Left lung (tissue), 10 donors: ENCODE measurements around the gene LSM10. TPM values are rescaled to one million over a fixed set of nuclear protein-coding genes. Genes with fewer than 3 reads are reported as not detected.

Experiments used
- ATAC-seq: fragments of 200-7000 bp; cut with Tn5 transposase; one replicate; pipeline ENCODE4 v1.9.1; 2020; ENCODE audit warnings: moderate library complexity
- DNase-seq, 4 donors: peaks; one replicate each; pipeline ENCODE4 v3.0.0-alpha.2; 2013 to 2020
- H3K27ac ChIP-seq, 2 donors: fragments of 200-600 bp; sonication (generic) in 1 of 2; one replicate each; pipeline versions ENCODE4 v1.5.0 to v1.8.0; 2020 to 2021
- H3K27me3 ChIP-seq, 2 donors: fragments of 200-600 bp; sonication (generic) in 1 of 2; one replicate each; pipeline versions ENCODE4 v1.5.0 to v1.8.0; 2020 to 2021
- H3K36me3 ChIP-seq, 2 donors: fragments of 200-600 bp; sonication (generic) in 1 of 2; one replicate each; pipeline versions ENCODE4 v1.5.0 to v1.8.0; 2020 to 2021
- H3K4me1 ChIP-seq, 2 donors: fragments of 200-600 bp; one replicate each; pipeline ENCODE4 v1.8.0; 2021
- H3K4me3 ChIP-seq, 2 donors: fragments of 200-600 bp; sonication (generic) in 1 of 2; one replicate each; pipeline versions ENCODE4 v1.5.0 to v1.8.0; 2020 to 2021; ENCODE audit warnings: mild to moderate bottlenecking in 1 of 2
- H3K9me3 ChIP-seq, 2 donors: fragments of 200-600 bp; sonication (generic) in 1 of 2; one replicate each; pipeline versions ENCODE4 v1.5.0 to v1.8.0; 2020 to 2021
- intact Hi-C, 2 donors: fragments of 100-400 bp; cut with DNase I; formaldehyde crosslinking; loops; one replicate each; pipeline versions ENCODE4 v1.11.2 to v1.14.2; 2022
- polyA plus RNA-seq, 6 donors: library from polyadenylated mRNA; unstranded; fragments of 120-200 nt; gene quantifications; one replicate each; pipeline ENCODE4 v1.2.1, GENCODE V29; 2013; ENCODE audit not compliant: insufficient read length in 6 of 6
- total RNA-seq, 2 donors: library from RNA; stranded (reverse); fragmentation: NEBNext Ultra II Directional; extraction: Animal tissue kit (Norgen Biotek cat#: 25700); gene quantifications; one replicate each; pipeline ENCODE4 v1.2.1, GENCODE V29; 2021
- TF ChIP-seq, protein P1 (sequence below), 2 donors: fragments of 200-600 bp; sonication (generic) in 1 of 2; IDR thresholded peaks; one replicate each; pipeline versions ENCODE4 v1.5.0 to v1.8.0; 2021; ENCODE audit warnings: antibody characterized with exemption in 2 of 2
- donor health status: DM: no; HTN: yes; CAD: no.
- donor health status: DM: no; HTN: no; CAD: no.

Gene LSM10
- total and polyA plus RNA-seq, 8 donors, result 13.5 to 41.4 (median 18.4) TPM

- Histone ChIP-seq H3K4me3 (no peak overlapping the region), H3K27ac (peak overlapping the region in 1 of 2 donors; percentile 57), H3K9me3 (no peaks in the 10 kb centered on the region), H3K4me1 (peaks cover 0 to 21% of the 10 kb centered on the region in 2 donors), H3K36me3 (peaks cover 0 to 7% of the 10 kb centered on the region in 2 donors), H3K27me3 (no peaks in the 10 kb centered on the region)
- peak; percentile 62 to 97 (median 86) for DNase-seq
- TF ChIP-seq, protein P1, sequence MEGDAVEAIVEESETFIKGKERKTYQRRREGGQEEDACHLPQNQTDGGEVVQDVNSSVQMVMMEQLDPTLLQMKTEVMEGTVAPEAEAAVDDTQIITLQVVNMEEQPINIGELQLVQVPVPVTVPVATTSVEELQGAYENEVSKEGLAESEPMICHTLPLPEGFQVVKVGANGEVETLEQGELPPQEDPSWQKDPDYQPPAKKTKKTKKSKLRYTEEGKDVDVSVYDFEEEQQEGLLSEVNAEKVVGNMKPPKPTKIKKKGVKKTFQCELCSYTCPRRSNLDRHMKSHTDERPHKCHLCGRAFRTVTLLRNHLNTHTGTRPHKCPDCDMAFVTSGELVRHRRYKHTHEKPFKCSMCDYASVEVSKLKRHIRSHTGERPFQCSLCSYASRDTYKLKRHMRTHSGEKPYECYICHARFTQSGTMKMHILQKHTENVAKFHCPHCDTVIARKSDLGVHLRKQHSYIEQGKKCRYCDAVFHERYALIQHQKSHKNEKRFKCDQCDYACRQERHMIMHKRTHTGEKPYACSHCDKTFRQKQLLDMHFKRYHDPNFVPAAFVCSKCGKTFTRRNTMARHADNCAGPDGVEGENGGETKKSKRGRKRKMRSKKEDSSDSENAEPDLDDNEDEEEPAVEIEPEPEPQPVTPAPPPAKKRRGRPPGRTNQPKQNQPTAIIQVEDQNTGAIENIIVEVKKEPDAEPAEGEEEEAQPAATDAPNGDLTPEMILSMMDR (IDR thresholded peaks at IDR 0.05), result peak; percentile 88 to 94
- intact Hi-C loops, result no loop called here
- ATAC-seq, result peak; percentile 99
These were observed 23.2 kb upstream of the LSM10 start for GRCh38 chr1:36420836-36421317.

DNA sequence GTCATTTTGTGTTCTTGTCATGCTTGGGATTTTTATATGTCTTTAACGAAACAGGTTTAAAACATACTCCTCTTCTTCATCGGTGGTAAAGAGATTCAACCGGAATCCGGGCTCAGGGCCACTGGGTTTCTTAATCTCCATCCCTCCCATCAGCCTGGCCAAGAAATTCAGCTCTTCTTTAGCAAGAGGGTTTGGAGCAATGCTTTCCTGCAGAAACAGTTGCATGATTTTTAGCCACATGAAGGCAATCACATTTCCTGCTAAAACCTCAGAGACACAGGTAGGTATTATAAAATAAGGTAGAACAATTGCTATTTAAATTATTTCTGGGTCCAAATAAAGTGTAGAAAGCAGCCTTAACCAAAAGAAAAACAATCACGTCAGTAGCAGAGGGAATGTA is 22.7 kb upstream of the LSM10 start:
- H3K36me3 ChIP-seq, result peaks cover 0 to 7% of the 10 kb centered on the region in 2 donors
- TF ChIP-seq, protein P1 (IDR thresholded peaks at IDR 0.05), result no peak
- ATAC-seq (peak; percentile 30), DNase-seq (peak in 1 of 4 donors; percentile 39)
- peaks cover 0 to 21% of the 10 kb centered on the region in 2 donors for H3K4me1 ChIP-seq
- peak overlapping the region in 1 of 2 donors; percentile 57 for H3K27ac ChIP-seq
- intact Hi-C loops, result no loop called here
- no peaks in the 10 kb centered on the region for H3K27me3 ChIP-seq
- no peak overlapping the region for H3K4me3 ChIP-seq
- H3K9me3 ChIP-seq, result no peaks in the 10 kb centered on the region

GRCh38 chr1:36419569-36419968 is 21.9 kb upstream of the LSM10 start:
- TF ChIP-seq, protein P1 (IDR thresholded peaks at IDR 0.05), result no peak
- Histone ChIP-seq H3K4me3 (no peak overlapping the region), H3K36me3 (peaks cover 0 to 7% of the 10 kb centered on the region in 2 donors), H3K27ac (no peak overlapping the region), H3K4me1 (peaks cover 0 to 21% of the 10 kb centered on the region in 2 donors), H3K27me3 (no peaks in the 10 kb centered on the region), H3K9me3 (no peaks in the 10 kb centered on the region)
- DNase-seq (no peak), ATAC-seq (peak; percentile 5)
- intact Hi-C loops, result loop anchor here in 1 of 2 donors (5.0 kb wide), 1 partner anchor 77 kb away; no protein-coding TSS in a partner anchor

- Histone ChIP-seq H3K4me3 (no peak overlapping the region), H3K36me3 (peaks cover 0 to 7% of the 10 kb centered on the region in 2 donors), H3K4me1 (peaks cover 0 to 21% of the 10 kb centered on the region in 2 donors), H3K27ac (no peak overlapping the region), H3K27me3 (no peaks in the 10 kb centered on the region), H3K9me3 (no peaks in the 10 kb centered on the region)
- intact Hi-C loops, result loop anchor here in 1 of 2 donors (5.0 kb wide), 1 partner anchor 77 kb away; no protein-coding TSS in a partner anchor
- DNase-seq, result no peak
- ATAC-seq, result no peak
- TF ChIP-seq, protein P1 (IDR thresholded peaks at IDR 0.05), result no peak
These were observed 21.4 kb upstream of the LSM10 start for GRCh38 chr1:36419140-36419539.

GRCh38 chr1:36417931-36418330 is 20.2 kb upstream of the LSM10 start:
- Histone ChIP-seq H3K9me3 (no peaks in the 10 kb centered on the region), H3K36me3 (peaks cover 0 to 7% of the 10 kb centered on the region in 2 donors), H3K27ac (no peak overlapping the region), H3K4me3 (no peak overlapping the region), H3K27me3 (no peaks in the 10 kb centered on the region), H3K4me1 (peaks cover 0 to 21% of the 10 kb centered on the region in 2 donors)
- intact Hi-C loops, result loop anchor here in 1 of 2 donors (5.0 kb wide), 1 partner anchor 76 kb away; no protein-coding TSS in a partner anchor
- TF ChIP-seq, protein P1 (IDR thresholded peaks at IDR 0.05), result no peak
- ATAC-seq (no peak), DNase-seq (no peak)
